Activated CD4-positive, alpha-beta T cell treated with anti-CD3 and anti-CD28 coated beads, Interleukin-2, amount 10 ng/mL, durations not matched to agents 7 days and 5 days (primary cell): ENCODE measurements around the gene PCP2. TPM values are rescaled to one million over a fixed set of nuclear protein-coding genes. Genes with fewer than 3 reads are reported as not detected.

Experiments
- CTCF ChIA-PET: fragments of 350-600 bp; sonication (Branson Sonifier 250); formaldehyde crosslinking; loops from one replicate; lab custom pipeline; 2021; ENCODE audit warnings: antibody characterized with exemption; lab: Charles Lee
- POLR2A ChIA-PET: fragments of 350-600 bp; sonication (Branson Sonifier 250); formaldehyde crosslinking; loops from one replicate; lab custom pipeline; 2021; ENCODE audit warnings: antibody characterized with exemption; lab: Charles Lee
- DNase-seq: peaks from one replicate; pipeline ENCODE4 v3.0.0-alpha.2; 2020
- H3K27ac Mint-ChIP-seq: one replicate; pipeline ENCODE4 v1.8.0; 2021; ENCODE audit warnings: mild to moderate bottlenecking, moderate library complexity, mixed read lengths
- H3K27me3 Mint-ChIP-seq: one replicate; pipeline ENCODE4 v1.8.0; 2021; ENCODE audit warnings: mixed read lengths
- H3K36me3 Mint-ChIP-seq: one replicate; pipeline ENCODE4 v1.8.0; 2021; ENCODE audit warnings: low read depth, mixed read lengths
- H3K4me1 Mint-ChIP-seq: one replicate; pipeline ENCODE4 v1.8.0; 2021; ENCODE audit warnings: mixed read lengths
- H3K4me3 Mint-ChIP-seq: one replicate; pipeline ENCODE4 v1.8.0; 2021; ENCODE audit warnings: mild to moderate bottlenecking, moderate library complexity, mixed read lengths
- H3K9me3 Mint-ChIP-seq: one replicate; pipeline ENCODE4 v1.8.0; 2021; ENCODE audit warnings: mixed read lengths
- total RNA-seq, 2 experiments: library from RNA; stranded (reverse); gene quantifications; one replicate each; pipeline ENCODE4 v1.2.3, GENCODE V29; 2021

Gene PCP2
- total RNA-seq, 2 experiments from 2014 or later = 0.82 to 1.2 TPM

DNA sequence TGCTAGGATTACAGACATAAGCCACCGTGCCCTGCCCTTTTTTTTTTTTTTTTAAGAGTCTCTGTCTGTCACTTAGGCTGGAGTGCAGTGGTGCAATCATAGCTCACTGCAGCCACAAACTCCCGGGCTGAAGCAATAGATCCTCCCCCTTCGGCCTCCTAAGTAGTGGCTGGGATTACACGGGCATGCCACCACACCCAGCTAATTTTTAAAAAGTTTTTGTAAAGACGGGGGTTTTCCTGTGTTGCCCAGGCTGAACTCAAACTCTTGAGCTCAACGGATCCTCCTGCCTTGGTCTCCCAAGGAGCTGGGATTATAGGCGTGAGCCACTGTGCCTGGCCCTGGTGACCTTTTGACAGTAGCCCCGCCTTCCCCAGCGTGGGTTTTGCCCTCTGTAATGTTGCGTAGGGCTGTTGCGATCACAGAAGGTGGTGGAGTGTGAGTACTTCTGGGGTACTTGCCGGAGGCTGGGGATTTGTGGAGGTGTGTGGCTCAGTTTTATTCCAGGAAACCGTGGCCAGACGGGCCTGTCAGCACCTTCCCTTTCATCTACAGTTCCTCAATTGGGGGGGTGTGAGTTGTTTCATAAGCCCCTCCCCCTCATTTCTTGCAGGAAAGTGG is 23.7 kb upstream of the PCP2 start:
- no peaks in the 10 kb centered on the region for H3K27me3 Mint-ChIP-seq
- peak overlapping the region; percentile 9 for H3K27ac Mint-ChIP-seq
- no peaks in the 10 kb centered on the region for H3K36me3 Mint-ChIP-seq
- no peaks in the 10 kb centered on the region for H3K9me3 Mint-ChIP-seq
- ChIA-PET CTCF (interaction anchor here (0.6 to 1.7 kb wide), 5 partner anchors 15 to 536 kb away, joined by 3 to 5 read pairs (median 3); partner anchors contain the start of genes PCP2 and TRAPPC5), POLR2A (no interaction called here)
- H3K4me1 Mint-ChIP-seq = peaks cover 31% of the 10 kb centered on the region
- no peak overlapping the region for H3K4me3 Mint-ChIP-seq
- no peak for DNase-seq

DNA sequence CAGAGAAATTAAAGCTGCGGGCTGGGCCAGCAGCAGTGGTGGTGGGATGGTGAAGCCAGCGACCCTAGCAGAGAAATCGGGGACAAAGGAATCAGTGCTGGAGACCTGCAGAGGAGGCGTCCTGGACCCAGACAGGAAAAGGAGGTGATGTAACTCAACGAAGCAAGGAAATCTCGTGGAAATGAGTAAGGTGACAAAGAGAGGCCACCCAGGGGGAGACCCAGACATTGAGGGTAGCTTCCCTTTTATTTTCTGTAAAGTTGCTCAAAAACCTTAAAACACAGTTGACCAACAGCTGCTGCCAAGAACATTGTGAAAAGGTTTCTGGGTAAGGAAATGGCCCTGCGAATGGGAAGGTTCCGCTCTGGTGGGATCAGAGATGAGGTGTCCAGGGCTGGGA is 22.1 kb upstream of the PCP2 start:
- no peak overlapping the region for H3K27ac Mint-ChIP-seq
- no peaks in the 10 kb centered on the region for H3K36me3 Mint-ChIP-seq
- H3K4me1 Mint-ChIP-seq = peaks cover 35% of the 10 kb centered on the region
- CTCF ChIA-PET = interaction anchor here (0.9 to 2.8 kb wide), 2 partner anchors 17 to 25 kb away, joined by 3 to 12 read pairs; partner anchors contain the start of gene TRAPPC5
- no peak for DNase-seq
- peaks cover 2% of the 10 kb centered on the region for H3K27me3 Mint-ChIP-seq
- H3K4me3 Mint-ChIP-seq = no peak overlapping the region
- no peaks in the 10 kb centered on the region for H3K9me3 Mint-ChIP-seq
- POLR2A ChIA-PET = no interaction called here

DNA sequence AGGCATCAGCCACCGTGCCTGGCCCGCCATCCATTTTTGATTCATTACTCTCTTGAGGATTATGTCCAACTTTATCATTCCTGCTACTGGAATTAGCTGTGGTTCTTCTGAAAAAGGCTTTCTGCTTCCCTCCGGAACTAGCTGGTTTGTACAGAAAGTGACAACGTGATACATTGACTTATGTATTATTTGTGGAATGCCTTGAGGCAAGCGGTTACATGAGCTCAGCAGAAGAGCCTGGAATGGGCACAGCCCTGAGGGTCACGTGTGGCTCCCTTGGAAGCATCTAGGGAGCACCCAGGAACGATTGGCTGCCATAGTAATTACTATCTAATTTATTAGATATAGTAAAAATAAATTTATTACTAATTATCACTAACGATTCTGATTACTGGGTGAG is 20.9 kb upstream of the PCP2 start:
- ChIA-PET POLR2A (no interaction called here), CTCF (interaction anchor here (0.9 to 2.8 kb wide), 3 partner anchors 10 to 26 kb away, joined by 3 to 12 read pairs (median 6); partner anchors contain the start of gene TRAPPC5)
- Mint-ChIP-seq H3K27ac (no peak overlapping the region), H3K4me3 (no peak overlapping the region), H3K36me3 (no peaks in the 10 kb centered on the region), H3K27me3 (peaks cover 2% of the 10 kb centered on the region), H3K4me1 (peaks cover 35% of the 10 kb centered on the region), H3K9me3 (no peaks in the 10 kb centered on the region)
- DNase-seq = no peak

DNA sequence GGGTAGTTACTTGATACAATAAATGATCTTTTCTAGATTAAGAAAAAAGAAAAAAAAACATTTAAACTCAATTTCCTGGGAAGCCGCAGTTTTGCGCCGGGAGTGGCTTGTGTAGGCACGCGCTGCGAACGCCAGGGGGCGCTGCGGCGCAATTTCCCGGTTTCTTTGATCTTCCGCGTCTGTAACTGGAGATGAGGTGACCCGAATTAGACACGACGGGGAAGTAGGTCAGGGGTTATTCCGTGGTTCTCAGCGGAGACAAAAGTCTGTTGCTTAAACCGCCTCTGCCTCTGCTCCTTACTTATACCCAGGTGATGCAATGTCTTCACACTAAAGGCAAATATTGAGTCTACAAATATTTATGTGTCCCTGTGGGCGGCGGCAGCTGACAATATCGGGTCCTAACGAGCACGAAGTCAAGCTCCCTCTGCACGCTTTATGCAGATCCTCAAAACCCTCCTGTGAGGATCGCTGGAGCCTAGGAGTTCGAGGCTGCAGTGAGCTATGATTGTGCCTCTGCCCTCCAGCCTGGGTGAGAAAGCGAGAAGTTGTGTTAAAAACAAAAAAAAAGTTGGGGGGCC is 18.6 kb upstream of the PCP2 start:
- CTCF ChIA-PET = interaction anchor here (0.6 to 5.5 kb wide), 8 partner anchors 10 to 161 kb away, joined by 3 to 20 read pairs (median 4); partner anchors contain the start of gene TRAPPC5
- Mint-ChIP-seq H3K36me3 (no peaks in the 10 kb centered on the region), H3K9me3 (no peaks in the 10 kb centered on the region), H3K4me3 (peak overlapping the region; percentile 47), H3K4me1 (peaks cover 16% of the 10 kb centered on the region), H3K27me3 (peaks cover 2% of the 10 kb centered on the region), H3K27ac (peak overlapping the region; percentile 76)
- POLR2A ChIA-PET = interaction anchor here (0.6 kb wide), 1 partner anchor 288 kb away, joined by 3 read pairs; no protein-coding TSS in a partner anchor
- peak; percentile 86 for DNase-seq

DNA sequence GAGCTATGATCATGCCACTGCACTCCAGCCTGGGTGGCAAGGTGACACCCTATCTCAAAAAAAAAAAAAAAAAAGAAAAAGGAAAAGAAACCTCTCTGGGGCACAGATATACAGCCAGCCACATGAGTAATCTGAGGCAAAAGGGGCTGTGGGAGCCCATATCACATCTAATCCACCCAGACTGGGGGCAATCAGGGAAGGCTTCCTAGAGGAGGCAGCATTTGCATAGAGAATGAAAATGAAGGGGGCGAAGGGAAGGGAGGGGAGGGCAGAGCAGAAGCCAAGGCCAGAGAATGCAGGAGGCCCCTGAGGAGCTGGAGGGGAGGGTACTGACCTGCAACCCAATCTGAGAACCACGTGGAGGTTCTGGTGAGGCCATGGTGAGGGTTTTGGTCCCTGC is 16.6 kb upstream of the PCP2 start:
- H3K36me3 Mint-ChIP-seq = peaks cover 4% of the 10 kb centered on the region
- DNase-seq = no peak
- POLR2A ChIA-PET = no interaction called here

DNA sequence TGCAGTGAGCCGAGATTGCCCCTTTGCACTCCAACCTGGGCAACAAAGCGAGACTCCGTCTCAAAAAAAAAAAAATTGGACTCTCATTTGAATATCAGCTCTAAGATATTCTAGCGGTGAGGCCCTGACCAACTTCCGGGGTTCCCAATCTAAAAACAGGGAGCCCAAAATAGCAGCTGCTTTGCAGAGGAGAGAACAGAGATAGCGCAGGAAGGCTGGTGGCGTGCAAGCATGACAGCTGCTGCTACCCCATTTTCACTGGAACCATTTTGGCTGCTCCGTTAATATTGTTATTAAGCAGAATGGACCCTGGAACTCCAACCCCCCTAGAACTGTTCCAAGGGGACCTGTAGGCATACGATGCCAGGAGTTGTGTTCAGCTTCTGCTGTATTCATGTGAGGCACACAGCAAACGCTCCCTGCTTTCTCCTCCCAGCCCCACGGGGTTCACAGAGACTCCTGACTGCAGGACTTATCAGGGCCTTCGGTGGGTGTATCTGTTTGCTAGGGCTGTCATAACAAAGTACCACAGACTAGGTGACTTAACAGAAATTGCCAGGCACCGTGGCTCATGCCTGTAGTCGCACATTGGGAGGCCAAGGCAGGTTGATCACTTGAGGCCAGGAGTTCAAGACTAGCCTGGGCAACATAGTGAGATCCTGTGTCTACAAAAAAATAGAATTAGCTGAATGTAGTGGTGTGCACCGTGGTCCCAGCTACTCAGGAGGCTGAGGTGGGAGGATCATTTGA is 14.9 kb upstream of the PCP2 start:
- H3K4me3 Mint-ChIP-seq = no peak overlapping the region
- peaks cover 16% of the 10 kb centered on the region for H3K4me1 Mint-ChIP-seq
- peaks cover 9% of the 10 kb centered on the region for H3K36me3 Mint-ChIP-seq
- DNase-seq = no peak
- H3K27ac Mint-ChIP-seq = no peak overlapping the region
- CTCF ChIA-PET = interaction anchor here (0.5 to 5.5 kb wide), 4 partner anchors 11 to 32 kb away, joined by 3 to 20 read pairs (median 4); partner anchors contain the start of genes PET100, TRAPPC5 and XAB2
- H3K9me3 Mint-ChIP-seq = no peaks in the 10 kb centered on the region
- H3K27me3 Mint-ChIP-seq = peaks cover 2% of the 10 kb centered on the region
- POLR2A ChIA-PET = no interaction called here

More for the DNA sequence above, 16.6 kb upstream of the PCP2 start:
- Mint-ChIP-seq H3K4me3 (no peak overlapping the region), H3K27ac (no peak overlapping the region), H3K27me3 (peaks cover 2% of the 10 kb centered on the region), H3K9me3 (no peaks in the 10 kb centered on the region), H3K4me1 (peaks cover 16% of the 10 kb centered on the region)
- CTCF ChIA-PET = interaction anchor here (0.6 to 5.5 kb wide), 5 partner anchors 17 to 385 kb away, joined by 3 to 20 read pairs (median 5); partner anchors contain the start of genes PCP2 and TRAPPC5

DNA sequence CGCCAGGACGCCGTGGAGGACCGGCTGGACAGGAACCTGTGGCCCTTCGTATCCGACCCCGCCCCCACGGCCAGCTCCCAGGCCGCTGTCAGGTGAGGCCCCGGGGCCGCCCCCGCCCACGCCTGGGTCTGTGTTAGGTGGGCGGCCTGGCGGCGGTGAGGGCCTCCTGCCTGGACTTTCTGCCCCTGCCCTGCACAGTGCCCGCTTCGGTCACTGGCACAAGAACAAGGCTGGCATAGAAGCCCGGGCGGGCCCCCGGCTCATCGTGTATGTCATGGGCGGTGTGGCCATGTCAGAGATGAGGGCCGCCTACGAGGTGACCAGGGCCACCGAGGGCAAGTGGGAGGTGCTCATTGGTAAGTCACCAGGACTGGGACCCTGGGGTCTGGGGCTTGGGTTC is 13.6 kb upstream of the PCP2 start:
- peaks cover 17% of the 10 kb centered on the region for H3K36me3 Mint-ChIP-seq
- H3K4me1 Mint-ChIP-seq = peaks cover 9% of the 10 kb centered on the region
- CTCF ChIA-PET = no interaction called here
- DNase-seq = no peak
- H3K4me3 Mint-ChIP-seq = no peak overlapping the region
- no peaks in the 10 kb centered on the region for H3K9me3 Mint-ChIP-seq
- peaks cover 2% of the 10 kb centered on the region for H3K27me3 Mint-ChIP-seq
- POLR2A ChIA-PET = no interaction called here
- no peak overlapping the region for H3K27ac Mint-ChIP-seq

DNA sequence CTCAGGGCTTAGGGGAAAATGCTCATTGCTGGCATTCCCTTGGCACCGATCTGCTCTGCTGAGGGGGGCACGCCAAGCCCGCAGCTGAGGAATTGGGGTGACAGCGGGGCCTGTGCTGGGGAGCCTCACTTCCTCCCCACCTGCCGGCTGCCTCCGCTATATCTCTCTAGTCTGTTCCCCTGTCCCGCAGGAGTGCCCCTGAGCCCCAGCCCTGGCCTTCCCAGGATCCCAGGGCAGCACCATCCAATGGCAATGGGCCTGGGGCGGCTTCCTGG is 12.8 kb upstream of the PCP2 start:
- peaks cover 17% of the 10 kb centered on the region for H3K36me3 Mint-ChIP-seq
- no peak overlapping the region for H3K4me3 Mint-ChIP-seq
- H3K4me1 Mint-ChIP-seq = peaks cover 6% of the 10 kb centered on the region
- no peak overlapping the region for H3K27ac Mint-ChIP-seq
- ChIA-PET POLR2A (no interaction called here), CTCF (no interaction called here)
- no peaks in the 10 kb centered on the region for H3K9me3 Mint-ChIP-seq
- DNase-seq = no peak
- peaks cover 2% of the 10 kb centered on the region for H3K27me3 Mint-ChIP-seq

DNA sequence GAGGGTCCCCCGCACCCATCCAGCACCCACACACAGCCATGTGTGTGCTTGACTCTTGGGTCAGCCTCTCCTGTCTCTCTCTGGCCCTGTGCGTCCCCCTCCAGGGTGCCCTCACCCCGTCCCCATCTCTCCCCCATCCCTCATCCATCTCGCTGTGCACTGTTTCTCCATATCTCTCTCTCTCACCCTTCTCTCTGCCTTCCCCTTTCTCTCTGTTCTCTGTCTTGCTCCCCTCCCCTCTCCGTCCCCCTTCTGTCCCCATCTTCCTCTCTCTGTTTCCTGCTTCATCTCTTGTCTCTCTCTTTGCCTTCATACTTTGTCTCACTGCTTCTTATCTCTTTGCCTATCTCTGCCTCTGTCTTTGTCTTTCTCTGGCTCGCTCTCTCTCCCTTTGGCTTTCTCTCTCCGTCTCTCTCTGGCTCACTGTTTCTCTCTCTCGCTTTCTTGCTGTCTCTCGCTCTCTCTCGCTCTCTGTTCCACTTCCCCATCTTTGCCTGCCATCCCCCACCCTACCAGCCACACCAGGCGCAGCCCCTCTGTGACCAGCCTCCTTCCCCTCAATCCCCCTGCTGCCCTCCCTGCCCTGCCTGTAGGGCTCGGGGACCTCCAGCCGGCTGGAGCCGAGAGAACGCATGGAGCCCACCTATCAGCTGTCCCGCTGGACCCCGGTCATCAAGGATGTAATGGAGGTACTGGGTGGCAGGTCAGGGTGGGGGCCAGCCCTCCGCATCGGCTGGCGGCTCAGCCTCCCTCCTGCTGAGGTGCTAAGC is 12.3 kb upstream of the PCP2 start:
- ChIA-PET POLR2A (no interaction called here), CTCF (interaction anchor here (2.0 kb wide), 1 partner anchor 8 kb away, joined by 6 read pairs; no protein-coding TSS in a partner anchor)
- H3K36me3 Mint-ChIP-seq = peaks cover 17% of the 10 kb centered on the region
- no peaks in the 10 kb centered on the region for H3K9me3 Mint-ChIP-seq
- H3K27ac Mint-ChIP-seq = no peak overlapping the region
- no peak overlapping the region for H3K4me3 Mint-ChIP-seq
- H3K4me1 Mint-ChIP-seq = peaks cover 6% of the 10 kb centered on the region
- DNase-seq = no peak
- H3K27me3 Mint-ChIP-seq = peaks cover under 1% of the 10 kb centered on the region

DNA sequence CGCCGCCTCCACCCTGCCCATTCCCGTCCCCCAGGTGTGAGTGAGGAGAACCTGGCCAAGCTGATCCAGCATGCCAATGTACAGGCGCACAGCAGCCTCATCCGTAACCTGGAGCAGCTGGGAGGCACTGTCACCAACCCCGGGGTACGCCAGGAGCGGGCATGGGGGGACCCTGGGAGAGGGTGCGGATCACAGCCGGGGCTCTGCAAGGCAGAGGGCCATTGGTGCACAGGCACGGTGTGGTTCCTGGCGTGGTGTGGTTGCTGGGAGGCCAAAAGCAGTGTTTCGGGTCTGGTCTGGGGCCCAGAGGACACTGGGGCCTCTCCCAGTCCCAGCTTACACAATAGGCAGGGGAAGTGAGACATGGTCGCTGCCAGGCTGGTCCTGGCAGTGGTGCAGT is 11.6 kb upstream of the PCP2 start:
- peaks cover 22% of the 10 kb centered on the region for H3K36me3 Mint-ChIP-seq
- no peak overlapping the region for H3K27ac Mint-ChIP-seq
- H3K4me1 Mint-ChIP-seq = peaks cover 7% of the 10 kb centered on the region
- DNase-seq = no peak
- H3K9me3 Mint-ChIP-seq = peaks cover under 1% of the 10 kb centered on the region
- CTCF ChIA-PET = interaction anchor here (0.6 to 2.0 kb wide), 3 partner anchors 9 to 77 kb away, joined by 3 to 6 read pairs (median 3); no protein-coding TSS in a partner anchor
- no peaks in the 10 kb centered on the region for H3K27me3 Mint-ChIP-seq
- POLR2A ChIA-PET = no interaction called here
- H3K4me3 Mint-ChIP-seq = no peak overlapping the region

DNA sequence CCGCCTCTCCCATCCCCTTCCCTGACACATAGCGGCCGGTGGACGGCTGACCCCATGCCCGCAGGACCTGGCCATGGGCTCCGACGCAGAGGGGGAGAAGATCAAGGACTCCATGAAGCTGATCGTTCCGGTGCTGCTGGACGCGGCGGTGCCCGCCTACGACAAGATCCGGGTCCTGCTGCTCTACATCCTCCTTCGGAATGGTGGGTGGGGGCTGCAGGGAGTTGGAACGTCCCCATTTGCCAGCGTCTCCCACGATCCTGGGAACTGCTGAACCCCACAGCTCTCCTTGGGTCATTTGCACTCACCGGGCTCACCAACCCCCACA is 11.0 kb upstream of the PCP2 start:
- POLR2A ChIA-PET = interaction anchor here (0.6 kb wide), 1 partner anchor 263 kb away, joined by 3 read pairs; no protein-coding TSS in a partner anchor
- Mint-ChIP-seq H3K36me3 (peaks cover 29% of the 10 kb centered on the region), H3K4me3 (no peak overlapping the region), H3K4me1 (peaks cover 13% of the 10 kb centered on the region), H3K9me3 (peaks cover 7% of the 10 kb centered on the region), H3K27ac (no peak overlapping the region), H3K27me3 (no peaks in the 10 kb centered on the region)
- CTCF ChIA-PET = interaction anchor here (1.2 to 2.0 kb wide), 3 partner anchors 9 to 76 kb away, joined by 3 to 6 read pairs (median 5); partner anchors contain the start of gene TRAPPC5
- no peak for DNase-seq
